GM21786 (cell line): ENCODE measurements around the gene KCNK4.

ENCODE experiments used
- ATAC-seq: cut with Tn5 transposase; IDR thresholded peaks from one replicate; pipeline ENCODE4 v1.9.1; 2021; ENCODE audit not compliant: unreplicated experiment

The KCNK4 gene

DNA sequence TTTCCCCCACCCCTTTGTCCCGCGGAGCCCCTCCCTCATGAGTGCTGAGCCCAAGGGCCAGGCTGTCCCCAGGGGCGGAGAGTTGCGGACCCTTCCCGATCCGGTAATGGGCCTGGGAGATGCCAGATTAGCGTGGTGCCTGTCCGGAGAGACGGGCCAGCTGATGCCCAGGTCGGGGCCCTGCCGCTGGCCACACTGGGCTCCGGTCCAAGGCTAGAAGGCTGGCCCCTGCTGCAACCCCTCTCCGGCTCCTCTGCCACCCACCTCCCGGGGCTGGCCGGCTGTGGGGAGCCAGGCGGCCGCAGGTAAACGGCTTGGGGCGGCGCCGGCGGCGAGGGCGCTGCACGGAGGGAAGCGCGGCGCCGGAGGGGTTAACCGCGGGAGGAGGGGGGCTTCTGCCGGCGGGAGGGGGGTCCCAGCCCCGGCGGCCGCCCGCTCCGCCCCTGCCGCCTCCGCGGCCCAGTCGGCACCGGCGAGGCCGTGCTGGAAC, at the start of gene KCNK4:
KCNK4 (plus strand) TSS at position 41 of the 490 bp plus-strand sequence. CDS start 1,717 bp downstream, outside the sequence.
- no peak for ATAC-seq

DNA sequence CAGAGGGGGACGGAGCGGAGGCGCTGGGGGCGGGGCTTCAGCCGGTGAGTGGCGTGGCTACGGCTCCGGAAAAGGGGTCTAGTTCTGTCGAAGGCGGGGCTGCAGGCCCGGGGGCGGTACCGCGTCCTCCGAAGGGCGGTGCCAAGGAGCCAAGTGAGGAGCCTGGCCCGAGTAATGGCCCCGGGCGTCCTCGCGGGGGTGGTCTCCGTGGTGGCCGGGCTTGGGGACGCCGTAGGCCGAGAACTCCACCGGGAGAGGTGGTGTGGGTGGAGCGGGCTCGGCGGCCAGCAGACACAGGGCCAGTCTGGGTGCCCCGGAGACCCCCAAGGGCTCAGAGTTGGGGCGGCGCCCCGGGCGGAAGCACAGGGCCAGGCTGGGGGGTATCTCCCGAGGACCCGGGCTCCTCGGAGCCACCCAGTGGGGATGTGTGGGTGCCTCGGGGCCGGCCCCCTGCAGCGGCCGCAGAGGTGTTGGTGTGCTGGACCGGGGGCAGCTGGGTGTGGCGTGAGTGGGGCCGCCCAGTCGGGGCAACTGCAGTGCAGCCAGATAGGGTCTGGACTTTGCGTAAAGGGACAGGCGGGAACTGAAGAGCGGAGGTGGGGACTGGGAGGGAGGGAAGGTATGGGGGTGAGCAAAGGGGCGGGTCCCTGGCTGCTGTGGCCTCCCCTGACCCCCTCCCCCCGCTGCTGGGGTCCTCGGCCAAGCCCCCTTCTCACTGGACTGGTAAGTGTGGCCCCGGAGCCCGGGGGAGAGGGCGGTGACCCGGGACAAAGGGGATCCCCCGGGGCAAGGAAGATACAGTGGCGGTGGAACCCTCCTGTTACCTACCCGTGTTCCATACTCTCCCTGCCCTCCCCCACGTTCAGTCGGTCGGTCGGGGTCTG, 49.4 kb upstream of the KCNK4 start:
- ATAC-seq = peak; percentile 6

DNA sequence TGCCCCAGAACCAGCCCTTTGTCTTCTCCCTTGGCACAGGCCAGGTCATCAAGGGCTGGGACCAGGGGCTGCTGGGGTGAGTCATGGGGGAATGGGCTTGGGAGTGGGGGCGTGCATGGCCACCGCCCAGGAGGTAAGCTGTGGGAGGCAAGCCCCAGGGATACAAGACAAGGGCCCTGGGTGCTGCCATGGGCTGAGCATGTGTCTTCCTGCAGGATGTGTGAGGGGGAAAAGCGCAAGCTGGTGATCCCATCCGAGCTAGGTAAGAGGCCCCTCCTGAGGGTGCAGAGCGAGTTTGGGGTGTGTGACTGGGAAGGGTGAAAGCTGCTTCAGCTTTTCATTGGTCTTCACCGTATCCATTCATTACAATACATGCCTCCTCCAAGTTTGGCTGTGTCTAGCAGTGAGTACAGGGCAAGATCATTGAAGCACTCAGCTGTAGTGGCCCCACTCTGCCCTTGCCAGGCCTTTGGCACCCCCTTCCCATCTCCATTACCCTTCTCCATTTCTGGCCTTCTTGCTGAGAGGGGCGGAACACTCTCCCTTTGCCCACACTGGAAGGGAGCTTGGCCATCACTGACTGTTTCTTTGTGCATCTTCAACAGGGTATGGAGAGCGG, 47.8 kb upstream of the KCNK4 start:
- ATAC-seq = no peak

DNA sequence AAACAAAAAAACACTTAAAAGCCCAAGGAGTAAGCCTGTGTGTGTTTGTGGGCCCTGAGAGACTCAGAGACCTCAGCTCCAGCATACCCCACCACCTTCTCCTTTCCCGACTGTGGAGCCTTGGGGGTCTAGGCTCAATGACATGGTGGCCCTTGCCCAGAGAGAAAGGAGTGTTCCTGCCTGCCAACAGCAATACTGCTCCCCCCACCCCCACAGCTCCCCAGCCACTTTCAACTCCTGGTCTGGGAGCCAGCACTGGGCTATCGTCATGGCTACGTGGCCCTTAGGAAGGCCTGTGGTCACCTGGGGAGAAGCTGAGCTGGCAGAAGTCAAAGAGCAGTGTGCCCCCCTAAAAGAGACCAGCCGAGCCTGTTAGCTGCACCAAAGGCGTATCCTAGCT, 47.0 kb upstream of the KCNK4 start:
- no peak for ATAC-seq

DNA sequence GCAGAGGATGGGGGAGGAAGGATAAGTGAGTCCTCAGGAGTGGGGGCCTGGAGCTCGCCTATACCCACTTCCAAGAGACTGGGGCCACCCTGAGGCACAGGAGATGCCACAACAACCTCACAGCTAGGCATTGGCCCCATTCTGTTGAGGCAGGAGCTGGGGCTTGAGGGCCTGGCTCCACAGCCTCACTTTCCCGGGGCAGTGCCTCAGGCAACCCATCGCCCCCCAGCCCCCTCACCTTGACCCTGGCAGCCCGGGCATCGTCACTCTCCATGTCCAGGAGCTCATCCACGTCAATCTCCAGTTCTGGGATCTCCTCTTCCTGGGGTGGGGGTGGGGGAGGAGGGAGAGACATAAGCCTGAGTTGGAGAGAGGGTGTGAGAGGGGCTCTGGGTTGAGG, 46.1 kb upstream of the KCNK4 start:
- no peak for ATAC-seq

DNA sequence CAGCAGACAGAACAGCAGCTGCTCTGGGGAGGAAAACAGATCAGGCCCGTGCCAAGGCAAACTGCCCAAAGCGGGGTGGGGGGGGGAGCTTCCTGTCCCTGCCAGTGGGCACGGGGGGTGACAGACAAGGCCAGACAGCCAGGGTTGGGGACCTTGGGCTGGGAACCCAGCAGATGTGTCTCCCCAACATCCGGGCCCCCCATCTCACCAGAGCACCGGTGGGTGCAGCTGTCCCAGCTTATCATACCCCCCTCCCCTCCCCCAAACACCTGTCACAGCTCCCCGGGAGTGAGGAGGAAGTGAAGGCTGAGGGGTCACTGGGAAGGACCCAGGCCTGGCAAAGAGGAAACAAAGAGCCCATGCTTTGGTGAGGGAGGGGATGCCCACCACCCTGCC, 45.7 kb upstream of the KCNK4 start:
- no peak for ATAC-seq

DNA sequence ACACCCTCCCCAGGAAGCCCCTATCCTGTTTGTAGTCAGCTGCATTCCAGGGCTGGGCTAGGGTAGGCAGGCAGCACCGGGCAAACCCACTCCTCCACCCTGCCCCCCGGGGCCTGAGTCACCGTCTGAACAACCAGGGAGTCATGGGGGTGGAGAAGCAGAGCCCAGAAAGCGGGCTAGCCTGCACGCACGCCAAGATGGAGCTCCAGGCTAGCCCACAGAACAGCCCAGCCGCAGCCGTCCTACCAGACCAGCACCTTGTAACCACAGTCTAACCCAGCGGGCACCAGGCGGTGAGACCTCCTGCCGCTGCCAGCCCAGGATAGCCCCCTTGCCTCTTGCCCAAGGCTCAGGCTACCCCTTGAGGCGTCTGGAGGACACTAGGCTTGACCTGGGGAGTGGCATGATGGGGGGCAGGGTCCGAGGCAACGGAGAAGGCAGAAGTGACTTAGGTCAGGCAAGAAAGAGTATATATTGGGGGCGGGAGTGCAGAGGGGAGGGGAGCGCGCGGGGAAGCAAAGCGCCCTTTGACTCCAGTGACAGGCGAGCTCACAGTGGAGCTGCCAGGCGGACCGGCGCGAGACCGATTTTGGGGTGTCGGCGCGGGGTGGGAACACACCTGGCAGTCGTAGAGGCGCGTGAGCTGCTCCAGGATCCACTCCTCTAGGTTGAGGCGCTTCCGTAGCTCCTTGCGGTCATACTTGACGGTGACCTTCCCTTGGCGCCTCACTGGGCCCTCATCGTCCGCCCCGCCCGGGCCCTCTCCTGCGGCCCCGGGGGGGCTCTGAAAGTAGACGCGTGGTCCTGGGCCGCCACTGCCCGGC, 45.1 kb upstream of the KCNK4 start:
- no peak for ATAC-seq

DNA sequence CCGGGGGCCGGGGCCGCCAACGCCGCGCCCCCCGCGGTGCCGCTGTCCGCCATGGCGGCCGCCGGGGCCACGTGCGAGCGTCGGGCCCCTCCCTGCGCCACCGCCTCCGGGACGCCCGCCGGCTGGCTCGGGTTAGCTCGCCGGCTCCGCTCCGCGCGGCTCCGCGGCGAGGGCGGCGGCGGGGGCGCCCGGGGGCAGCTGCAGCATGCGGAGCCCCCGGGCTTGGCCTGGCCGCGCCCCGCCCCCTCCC, 44.6 kb upstream of the KCNK4 start:
- ATAC-seq = peak; percentile 10

DNA sequence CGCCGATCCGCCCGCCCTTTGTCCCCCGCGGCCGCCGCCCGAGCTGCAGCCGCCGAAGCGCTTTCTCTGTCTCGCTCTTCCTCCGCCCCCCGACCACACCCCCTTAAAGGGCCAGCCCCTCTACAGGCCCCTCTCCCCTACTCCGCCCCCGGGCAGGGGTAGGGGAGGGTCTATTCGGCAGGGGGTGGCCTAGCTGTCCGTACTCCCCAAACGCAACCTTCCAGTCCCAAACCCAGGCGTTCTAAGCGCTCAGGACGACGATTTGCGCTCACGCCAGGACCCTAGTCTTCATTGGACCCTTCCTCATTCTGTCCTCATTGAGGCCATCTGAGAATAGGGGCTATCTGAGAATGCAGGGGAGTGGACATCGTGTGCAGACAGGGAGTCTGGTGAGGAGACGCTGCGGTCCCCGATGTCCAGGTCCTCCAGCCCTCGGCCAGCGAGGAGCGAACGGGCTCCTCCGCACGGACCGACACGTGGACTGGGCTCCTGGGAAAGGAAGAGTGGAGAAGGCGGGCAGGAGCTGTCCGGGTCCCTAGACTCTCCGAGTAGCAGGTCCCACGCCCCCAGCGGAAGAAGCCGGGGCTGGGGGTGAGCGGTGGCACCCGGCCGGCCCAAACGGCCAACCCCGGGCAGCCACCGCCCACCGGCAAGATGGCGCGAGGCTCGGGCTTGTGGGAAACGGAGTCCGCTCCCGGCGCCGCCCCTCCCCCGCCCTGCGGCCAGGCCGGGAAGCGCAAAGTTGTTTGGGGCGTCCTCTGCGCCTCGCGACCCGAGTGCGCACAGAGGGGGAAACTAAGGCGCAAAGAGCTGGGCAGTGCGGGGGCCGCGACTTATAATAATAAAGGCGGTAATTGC, 44.0 kb upstream of the KCNK4 start, which contains the start of gene PPP1R14B:
PPP1R14B (minus strand) TSS at position 73 of the 858 bp plus-strand sequence. CDS start 270 bp downstream, outside the sequence.
- peak; percentile 39 for ATAC-seq

DNA sequence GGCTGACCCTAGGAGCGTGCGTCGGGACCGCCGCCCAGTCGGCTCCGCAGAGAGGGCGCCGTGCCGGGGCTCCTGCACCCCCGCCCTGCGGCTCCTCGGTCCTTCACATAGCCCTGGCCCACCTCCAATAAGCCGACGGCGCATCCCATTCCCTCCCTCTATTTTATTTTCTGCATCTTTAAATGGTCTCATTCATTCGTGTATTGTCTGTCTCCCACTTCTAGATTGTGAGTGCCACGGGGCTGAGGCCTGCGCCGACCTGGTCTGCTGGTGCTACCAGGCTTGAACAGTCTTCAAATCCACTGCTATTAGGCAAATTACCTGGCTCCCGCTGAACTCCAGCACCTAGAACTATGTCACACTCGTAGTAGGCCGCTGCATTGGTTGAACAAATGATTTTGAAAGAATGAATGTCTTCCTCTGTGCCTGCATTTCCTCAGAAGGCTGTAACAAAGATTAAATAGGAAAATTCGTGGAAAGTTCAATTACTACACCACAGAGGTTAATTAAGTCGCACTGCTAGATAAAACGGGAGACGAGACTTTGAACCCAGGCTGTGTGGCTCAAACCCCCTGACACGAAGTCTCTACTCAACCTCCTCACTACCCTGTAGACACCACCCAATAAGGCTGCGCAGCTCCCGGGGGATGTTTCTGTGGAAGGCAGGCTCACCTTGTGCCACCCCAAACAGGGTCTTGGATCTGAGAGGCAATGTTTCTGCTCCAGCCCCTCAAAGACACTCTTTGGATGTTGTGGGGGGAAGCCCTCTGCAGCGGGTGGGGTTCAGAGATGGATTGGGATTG, 43.2 kb upstream of the KCNK4 start:
- no peak for ATAC-seq

DNA sequence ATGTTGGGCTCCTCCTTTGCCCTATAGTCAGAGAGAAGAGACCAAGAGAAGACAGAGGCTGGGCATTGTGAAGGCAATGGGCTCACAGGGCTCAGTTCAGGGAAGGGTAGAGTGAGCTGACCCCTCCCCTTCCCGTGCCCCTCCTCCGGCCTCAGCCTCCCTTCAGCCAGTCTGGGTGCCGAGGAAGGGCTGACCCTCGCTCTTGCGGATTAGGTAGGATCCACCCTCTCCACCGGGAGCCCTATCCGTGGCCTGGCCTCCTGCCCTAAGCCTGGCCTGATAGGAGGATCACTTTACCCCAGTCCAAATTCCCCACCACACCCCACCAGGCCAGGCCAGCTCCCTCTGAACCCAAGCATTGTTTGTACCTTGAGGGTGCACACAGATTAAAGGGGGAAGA, 42.5 kb upstream of the KCNK4 start:
- ATAC-seq = no peak

DNA sequence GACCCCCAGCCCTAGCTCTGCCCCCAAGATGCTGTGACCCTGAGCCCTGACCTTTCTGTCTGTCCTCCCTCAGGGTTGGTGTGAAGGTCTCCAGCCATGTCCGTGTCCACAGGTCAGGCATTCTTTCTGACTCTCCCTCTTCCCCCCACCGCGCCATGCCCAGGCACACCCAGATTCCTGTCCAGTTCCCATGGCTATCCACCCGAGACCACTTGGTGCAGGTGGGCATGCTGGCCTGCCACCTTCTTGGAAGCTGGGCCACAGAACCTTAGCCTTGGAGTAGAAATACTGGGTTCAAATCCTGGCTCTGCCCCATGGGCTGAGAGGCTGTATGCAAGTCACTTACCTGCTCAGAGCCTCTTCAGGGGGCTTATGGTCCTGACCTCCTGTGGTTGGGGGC, 42.1 kb upstream of the KCNK4 start:
- no peak for ATAC-seq

DNA sequence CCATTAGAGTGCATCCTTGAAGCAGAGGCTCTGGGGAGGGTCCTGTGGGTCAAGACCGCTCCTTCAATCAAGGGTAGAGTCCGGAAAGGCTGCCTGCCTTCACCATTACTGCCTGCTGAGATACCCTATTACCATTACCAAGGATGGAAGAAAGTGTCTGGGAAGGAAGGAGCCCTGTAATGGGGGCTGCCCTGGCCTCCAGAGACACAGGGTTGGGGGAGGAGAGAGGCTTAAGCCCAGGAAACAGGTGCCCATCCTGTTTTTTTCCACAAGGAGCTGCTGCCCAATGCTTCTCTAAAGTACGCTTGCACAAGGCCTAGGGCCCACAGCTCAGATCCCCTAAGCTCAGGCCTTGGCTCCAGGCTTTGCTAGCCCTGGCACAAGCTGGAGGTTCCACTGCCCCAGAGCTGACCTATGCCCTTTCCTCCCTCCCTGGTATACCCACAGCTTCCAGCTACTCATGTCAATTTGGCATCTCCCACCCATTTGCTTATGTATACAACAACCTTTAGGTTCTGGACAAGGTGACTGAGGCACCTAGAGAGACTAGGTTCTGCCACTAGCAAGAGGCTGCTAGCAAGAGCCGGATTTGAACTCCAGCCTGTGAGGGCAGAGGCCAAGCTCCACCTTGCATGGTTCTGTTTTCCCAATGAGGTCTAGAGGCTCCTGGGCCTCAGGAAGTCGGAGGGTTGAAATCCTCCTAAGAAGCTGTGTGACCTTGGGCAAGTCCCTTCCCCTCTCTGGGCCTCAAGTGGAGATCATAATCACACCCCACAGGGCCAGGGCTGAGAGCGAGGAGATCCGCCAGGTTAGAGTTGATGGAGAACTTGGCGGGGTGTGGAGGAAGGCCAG, 41.3 kb upstream of the KCNK4 start:
- ATAC-seq = no peak

DNA sequence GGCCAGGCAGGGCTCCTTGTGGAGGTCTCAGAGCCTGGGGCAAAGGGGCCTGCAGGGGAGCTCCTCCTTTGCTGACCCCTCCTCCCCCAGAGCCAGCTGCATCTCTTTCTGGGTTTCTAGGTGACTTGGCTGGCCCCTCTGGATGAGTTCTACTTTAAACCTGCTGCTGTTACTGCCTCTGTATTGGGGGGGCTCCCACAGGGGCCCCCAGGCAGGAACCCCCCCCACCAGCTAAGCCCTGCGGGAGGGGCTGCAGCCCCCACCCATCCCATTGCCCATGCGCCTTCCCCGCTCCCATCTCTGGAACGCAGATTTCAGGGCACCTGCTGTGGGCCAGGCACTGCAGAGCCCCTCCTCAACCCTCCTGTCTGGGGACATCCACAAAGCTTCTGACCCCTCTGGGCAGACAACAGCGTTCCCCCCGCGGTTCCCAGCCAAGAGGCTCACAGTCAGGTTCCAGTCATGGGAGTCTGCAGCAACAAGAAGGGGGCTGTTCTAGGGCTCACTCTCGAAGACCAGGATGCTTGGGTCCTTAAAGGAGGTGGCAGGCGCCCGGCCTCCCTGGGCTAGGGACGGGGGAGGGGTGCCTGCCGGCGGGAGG, 40.6 kb upstream of the KCNK4 start:
- no peak for ATAC-seq

DNA sequence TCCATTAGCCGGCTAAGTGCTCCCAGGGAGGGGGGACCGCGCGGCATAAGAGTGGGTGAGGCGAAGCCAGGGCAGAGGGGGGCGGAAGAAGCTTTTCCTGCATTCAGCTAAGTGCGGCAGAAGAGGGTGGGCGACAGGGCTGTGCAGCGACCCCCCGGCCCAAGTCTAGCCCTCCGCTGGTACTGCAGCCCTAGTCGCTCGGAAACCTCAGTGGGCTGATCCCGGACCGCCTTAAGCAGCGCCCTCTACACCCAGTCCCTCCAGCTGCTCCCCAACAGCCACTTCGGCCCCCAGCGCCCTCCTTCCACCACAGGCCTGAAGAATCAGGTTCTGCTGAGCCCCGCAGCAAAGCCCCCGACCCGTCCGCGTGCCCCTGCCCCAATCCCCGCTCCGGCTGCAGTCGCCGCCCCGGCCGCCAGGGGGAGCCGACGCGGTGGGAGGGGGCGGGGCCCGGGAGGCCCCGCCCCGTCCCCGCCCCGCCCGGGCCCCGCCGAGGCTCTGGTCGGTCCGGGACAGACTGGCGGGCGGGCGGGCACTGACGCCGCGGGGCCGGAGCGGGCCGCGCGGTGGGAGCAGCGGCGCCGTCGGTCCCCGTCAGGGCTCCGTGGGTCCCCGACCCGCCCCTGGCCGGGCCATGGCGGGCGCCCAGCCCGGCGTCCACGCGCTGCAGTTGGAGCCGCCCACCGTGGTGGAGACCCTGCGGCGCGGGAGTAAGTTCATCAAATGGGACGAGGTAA, 39.9 kb upstream of the KCNK4 start, which contains the start of gene PLCB3:
PLCB3 (plus strand) TSS at position 515 of the 737 bp plus-strand sequence; CDS start at position 635, 120 bp downstream.
- ATAC-seq = no peak

DNA sequence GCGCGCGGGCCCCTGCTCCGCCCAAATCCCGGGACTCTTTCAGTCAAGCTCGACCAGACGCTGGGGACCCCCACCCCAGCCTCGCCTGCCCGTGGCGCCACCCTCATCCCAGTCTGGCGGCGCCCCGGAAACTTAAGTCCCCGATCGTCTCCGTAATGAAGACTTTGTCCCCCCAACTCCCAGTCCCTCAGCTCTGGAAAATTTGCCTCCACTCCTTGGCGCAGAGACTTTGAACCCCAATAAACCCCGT, 39.4 kb upstream of the KCNK4 start:
- ATAC-seq = no peak

DNA sequence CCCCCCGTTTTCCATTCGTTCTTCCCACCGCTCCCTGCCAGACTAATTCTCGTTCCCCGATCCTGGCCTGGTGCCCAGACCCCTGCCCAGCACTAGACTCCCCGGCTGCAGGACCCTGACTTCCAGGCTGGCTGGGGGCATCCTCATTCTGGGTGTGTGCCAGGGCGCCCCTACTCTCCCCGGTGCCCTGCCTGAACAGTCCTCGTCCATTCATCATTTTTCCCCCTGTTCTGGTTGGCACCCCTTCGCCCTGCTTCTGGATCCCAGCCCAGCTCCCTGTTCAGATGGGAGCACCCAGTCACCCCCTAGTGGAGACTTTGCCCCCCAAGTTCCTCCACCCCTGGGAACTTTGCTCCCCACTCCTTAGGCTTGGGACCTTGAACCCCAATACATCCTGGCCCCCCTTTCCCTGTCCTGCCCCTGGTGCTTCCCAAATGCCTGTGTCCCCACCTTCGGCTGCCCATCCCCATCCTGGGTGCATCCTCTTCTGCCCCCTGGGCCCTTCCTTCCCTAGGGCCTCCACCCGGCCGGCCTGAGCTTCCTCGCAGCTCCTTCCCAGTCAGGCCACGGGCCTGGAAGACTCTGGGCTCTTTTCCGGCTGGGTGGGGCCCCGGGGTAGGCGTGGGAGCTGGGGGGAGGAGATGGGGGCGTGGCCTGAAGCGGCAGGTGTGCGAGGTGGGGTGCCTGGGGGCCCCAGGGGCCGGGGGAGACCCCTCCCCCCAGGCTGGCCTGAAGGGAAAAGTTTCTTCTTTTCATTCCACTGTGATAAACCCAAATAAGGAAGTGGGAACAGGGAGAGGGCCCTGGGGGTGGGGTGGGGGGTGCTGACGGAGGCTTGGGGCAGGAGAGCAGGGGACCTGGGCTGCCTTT, 38.9 kb upstream of the KCNK4 start:
- no peak for ATAC-seq
